PC-3 (cell line): ENCODE results near the gene MPC1. TPM values are rescaled to one million over a fixed set of nuclear protein-coding genes. Genes with fewer than 3 reads are reported as not detected.
"Not testable (repeated sequence)": the region's sequence is repeated elsewhere in the genome, so short reads cannot be mapped to it uniquely, and the experiment has no call there.

Experiments
- ATAC-seq: fragments of 200-7000 bp; cut with Tn5 transposase; 2 replicates; pipeline ENCODE4 v1.9.1; 2020; ENCODE audit warnings: mild to moderate bottlenecking, moderate library complexity
- BruUV-seq: library from RNA; stranded (reverse); fragments of 400-500 nt; replicated peaks from 2 replicates; lab custom pipeline; 2021; lab: Mats Ljungman, UMichigan
- CTCF ChIA-PET: fragments of 300-600 bp; sonication (Branson Sonifier 250); formaldehyde crosslinking; loops from one replicate; lab custom pipeline; 2022; ENCODE audit warnings: antibody characterized with exemption; lab: Charles Lee
- POLR2A ChIA-PET: fragments of 300-600 bp; sonication (Branson Sonifier 250); formaldehyde crosslinking; loops from one replicate; lab custom pipeline; 2022; ENCODE audit warnings: antibody characterized with exemption; ENCODE audit not compliant: unreplicated experiment; lab: Charles Lee
- DNase-seq: peaks from one replicate; pipeline ENCODE4 v3.0.0-alpha.2; 2015
- H2AFZ ChIP-seq: fragments of 300-600 bp; sonication (generic); 2 replicates; pipeline ENCODE4 v1.6.0; 2016; ENCODE audit warnings: antibody characterized with exemption, low read length
- H3F3A ChIP-seq: fragments of 300-600 bp; sonication (generic); one replicate; pipeline ENCODE4 v1.6.0; 2017; ENCODE audit warnings: antibody characterized with exemption, low read length, control low read depth, mild to moderate bottlenecking; ENCODE audit not compliant: unreplicated experiment
- H3K27ac ChIP-seq: fragments of 300-600 bp; sonication (generic); 2 replicates; pipeline ENCODE4 v1.5.1; 2016; ENCODE audit warnings: mild to moderate bottlenecking, low read length
- H3K27me3 ChIP-seq: fragments of 300-600 bp; sonication (generic); 2 replicates; pipeline ENCODE4 v1.6.1; 2016; ENCODE audit warnings: low read length, mixed read lengths
- H3K36me3 ChIP-seq: fragments of 300-600 bp; sonication (generic); 2 replicates; pipeline ENCODE4 v1.6.1; 2016; ENCODE audit warnings: low read depth, mixed run types, low read length, mixed read lengths
- H3K4me1 ChIP-seq: fragments of 300-600 bp; sonication (generic); 2 replicates; pipeline ENCODE4 v1.5.1; 2016; ENCODE audit warnings: low read length; ENCODE audit not compliant: insufficient read depth
- H3K4me2 ChIP-seq: fragments of 300-600 bp; sonication (generic); 2 replicates; pipeline ENCODE4 v1.6.0; 2016; ENCODE audit warnings: low read length
- H3K4me3 ChIP-seq: fragments of 300-600 bp; sonication (generic); 2 replicates; pipeline ENCODE4 v1.5.1; 2016; ENCODE audit warnings: mild to moderate bottlenecking, low read length, mixed read lengths
- H3K79me2 ChIP-seq: fragments of 300-600 bp; sonication (generic); 2 replicates; pipeline ENCODE4 v1.6.1; 2017; ENCODE audit warnings: low read length, mixed read lengths
- H3K9ac ChIP-seq: fragments of 300-600 bp; sonication (generic); 2 replicates; pipeline ENCODE4 v1.6.0; 2016; ENCODE audit warnings: mild to moderate bottlenecking, low read length
- H3K9me2 ChIP-seq: fragments of 300-600 bp; sonication (generic); replicated peaks from 2 replicates; pipeline ENCODE4 v1.6.1; 2016; ENCODE audit warnings: mixed run types, low read length, mixed read lengths
- H3K9me3 ChIP-seq: fragments of 300-600 bp; sonication (generic); 2 replicates; pipeline ENCODE4 v1.6.1; 2016; ENCODE audit warnings: low read length, mixed read lengths
- H4K20me1 ChIP-seq: fragments of 300-600 bp; sonication (generic); 2 replicates; pipeline ENCODE4 v1.6.1; 2016; ENCODE audit warnings: low read length, mixed read lengths
- CTCF ChIP-seq: fragments of 300-600 bp; sonication (generic); conservative IDR thresholded peaks from 2 replicates; pipeline ENCODE4 v1.5.1; 2017; ENCODE audit warnings: antibody characterized with exemption, low read depth, mild to moderate bottlenecking, low read length
- EZH2 ChIP-seq: fragments of 300-600 bp; sonication (generic); IDR thresholded peaks from one replicate; pipeline ENCODE4 v1.6.1; 2017; ENCODE audit warnings: antibody characterized with exemption, mild to moderate bottlenecking, low read length; ENCODE audit not compliant: unreplicated experiment
- EZH2phosphoT487 ChIP-seq: fragments of 300-600 bp; sonication (generic); IDR thresholded peaks from 2 replicates; pipeline ENCODE4 v1.6.1; 2018; ENCODE audit warnings: mild to moderate bottlenecking, antibody characterized with exemption, low read length, borderline replicate concordance
- intact Hi-C: fragments of 100-400 bp; cut with micrococcal nuclease; formaldehyde crosslinking; loops from 2 replicates; pipeline ENCODE4 v1.9.0; 2023
- total RNA-seq: library from RNA; depleted of rRNA; stranded (reverse); fragments of >200 nt; gene quantifications from 2 replicates; pipeline ENCODE4 v1.2.3, GENCODE V29; 2014

Gene MPC1
- total RNA-seq, 1 experiment from 2014 or later = 26.7 TPM

DNA sequence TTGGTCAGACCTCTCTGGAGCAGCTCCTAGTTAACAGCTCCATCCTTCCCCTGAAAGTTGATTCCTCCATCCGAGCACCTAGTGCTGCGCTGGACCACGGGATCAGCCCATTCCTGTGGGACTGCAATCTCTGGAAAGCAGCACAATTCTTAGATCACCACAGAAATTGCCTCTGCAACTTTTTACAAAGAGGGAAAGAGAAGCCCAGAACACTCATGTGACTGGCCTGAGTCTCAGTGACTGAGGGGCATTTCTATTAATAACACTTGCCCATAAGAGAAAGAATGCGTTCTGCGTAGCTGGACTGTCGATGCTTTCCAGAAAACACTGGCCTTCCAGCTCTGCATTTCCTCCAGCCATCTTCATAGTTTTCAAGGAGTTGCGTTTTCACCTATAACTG lies 18.3 kb downstream of the MPC1 start:
- POLR2A ChIA-PET = no interaction called here
- H3K9me2 ChIP-seq = no peaks in the 10 kb centered on the region

GRCh38 chr6:166362427-166362826 lies 20.3 kb downstream of the MPC1 start:
- intact Hi-C loops, H3K9me3 ChIP-seq, H3K9ac ChIP-seq, ATAC-seq, CTCF ChIA-PET, H3K36me3 ChIP-seq, H3K9me2 ChIP-seq, H3K4me1 ChIP-seq, H2AFZ ChIP-seq, H3K4me3 ChIP-seq, H4K20me1 ChIP-seq, H3K4me2 ChIP-seq, BruUV-seq, POLR2A ChIA-PET, H3F3A ChIP-seq, DNase-seq, H3K27me3 ChIP-seq, H3K27ac ChIP-seq, H3K79me2 ChIP-seq: not testable (repeated sequence)

More for the DNA sequence above, 18.3 kb downstream of the MPC1 start:
- CTCF ChIA-PET = no interaction called here
- no peaks in the 10 kb centered on the region for H4K20me1 ChIP-seq
- no peaks in the 10 kb centered on the region for H3K27me3 ChIP-seq
- H3K36me3 ChIP-seq = no peaks in the 10 kb centered on the region
- no peaks in the 10 kb centered on the region for H3K9me3 ChIP-seq
- no TSS peak for BruUV-seq
- no peak overlapping the region for H3K9ac ChIP-seq
- ATAC-seq (no peak), DNase-seq (no peak)
- no peaks in the 10 kb centered on the region for H3K79me2 ChIP-seq
- H3K27ac ChIP-seq = no peak overlapping the region
- H2AFZ ChIP-seq = no peak overlapping the region
- intact Hi-C loops = no loop called here
- no peak overlapping the region for H3K4me2 ChIP-seq
- H3K4me1 ChIP-seq = no peaks in the 10 kb centered on the region
- H3F3A ChIP-seq = no peaks in the 10 kb centered on the region
- no peak overlapping the region for H3K4me3 ChIP-seq
- no peak for TF ChIP-seq EZH2phosphoT487
- no peak for TF ChIP-seq CTCF
- no peak for TF ChIP-seq EZH2

- Histone ChIP-seq H2AFZ (no peak overlapping the region), H3F3A (no peaks in the 10 kb centered on the region), H3K79me2 (no peaks in the 10 kb centered on the region), H3K27me3 (no peaks in the 10 kb centered on the region), H3K9me2 (no peaks in the 10 kb centered on the region), H3K4me1 (no peaks in the 10 kb centered on the region), H3K36me3 (no peaks in the 10 kb centered on the region), H4K20me1 (no peaks in the 10 kb centered on the region), H3K27ac (no peak overlapping the region), H3K4me2 (no peak overlapping the region), H3K9ac (no peak overlapping the region), H3K9me3 (no peaks in the 10 kb centered on the region), H3K4me3 (no peak overlapping the region)
- no peak for TF ChIP-seq EZH2
- TF ChIP-seq CTCF = no peak
- no peak for TF ChIP-seq EZH2phosphoT487
- DNase-seq (peak; percentile 8), ATAC-seq (no peak)
- POLR2A ChIA-PET = no interaction called here
- no TSS peak for BruUV-seq
- intact Hi-C loops = no loop called here
- CTCF ChIA-PET = no interaction called here
Observed at GRCh38 chr6:166361077-166361429, 21.7 kb downstream of the MPC1 start.
